Peyer's patch (tissue), 4 donors: ENCODE data around the gene SMYD3.

ENCODE experiments used
- CTCF ChIP-seq, 6 experiments: fragments of 450-650 bp in 4 of 6; fragments of 200-600 bp in 2 of 6; sonication (generic) in 1 of 6; IDR thresholded peaks; one replicate each; pipeline ENCODE4 v1.5.1; 2017 to 2019; ENCODE audit warnings: antibody characterized with exemption in 6 of 6, mild to moderate bottlenecking in 3 of 6, moderate library complexity in 1 of 6
- POLR2A ChIP-seq, 2 donors: fragments of 450-650 bp; IDR thresholded peaks; one replicate each; pipeline ENCODE4 v1.5.1; 2017; ENCODE audit warnings: antibody characterized with exemption in 2 of 2, mild to moderate bottlenecking in 2 of 2, moderate library complexity in 2 of 2

DNA sequence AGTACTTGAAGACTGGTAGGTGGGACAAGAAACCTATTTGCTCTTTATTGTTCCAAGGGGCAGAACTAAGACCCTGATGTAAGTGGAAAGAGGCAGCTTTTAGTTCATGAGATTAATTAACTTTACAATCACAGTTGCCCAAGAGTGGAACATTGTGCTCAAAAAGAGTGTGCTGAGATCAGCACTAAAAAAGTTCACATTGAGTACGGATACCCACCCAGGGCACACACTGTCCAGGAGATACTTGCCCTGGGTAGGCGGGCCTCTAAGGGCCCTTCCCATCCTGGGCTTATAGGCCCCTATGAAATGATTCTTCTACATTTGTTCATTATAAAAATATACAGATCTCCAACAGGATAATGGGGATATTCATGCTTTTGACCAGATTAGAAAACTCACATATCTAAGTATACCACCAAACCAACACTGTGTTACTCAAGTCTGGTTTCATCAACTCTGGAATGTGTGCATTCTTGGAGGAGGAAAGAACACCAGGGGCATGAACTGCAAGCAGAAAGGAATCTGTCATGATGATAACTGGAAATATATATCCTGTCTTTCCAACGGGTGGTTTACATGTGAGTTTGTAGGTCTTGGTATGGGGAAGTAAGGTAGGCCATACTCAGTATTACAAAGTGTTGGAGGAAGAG lies 626.2 kb downstream of the SMYD3 start:
- no peak for TF ChIP-seq CTCF (IDR thresholded peaks at IDR 0.05)
- no peak for TF ChIP-seq POLR2A (IDR thresholded peaks at IDR 0.05)
